Neural cell (in vitro differentiated cells): ENCODE measurements around the gene CLEC4F. TPM values are rescaled to one million over a fixed set of nuclear protein-coding genes. Genes with fewer than 3 reads are reported as not detected.

ENCODE experiments used
- H2AFZ ChIP-seq: fragments of 200-600, 300-800 bp; sonication (generic), shearing (Covaris generic); 2 replicates; pipeline ENCODE4 v1.6.0; 2014; ENCODE audit warnings: low read depth, mild to moderate bottlenecking, antibody characterized with exemption, low read length, moderate library complexity
- H3F3A ChIP-seq: fragments of 200-600 bp; shearing (Covaris generic); 2 replicates; pipeline ENCODE4 v1.6.1; 2016; ENCODE audit warnings: mild to moderate bottlenecking, moderate library complexity, mixed read lengths, antibody characterized with exemption, low read length; ENCODE audit not compliant: insufficient read depth, poor library complexity, severe bottlenecking
- H3K27ac ChIP-seq: fragments of 200-600, 300-800 bp; sonication (generic), shearing (Covaris generic); 2 replicates; pipeline ENCODE4 v1.5.1; 2014; ENCODE audit warnings: mild to moderate bottlenecking, low read length, moderate library complexity
- H3K27me3 ChIP-seq: fragments of 300-800, 200-600 bp; sonication (generic), shearing (Covaris generic); 2 replicates; pipeline ENCODE4 v1.6.0; 2014; ENCODE audit warnings: mild to moderate bottlenecking, low read depth, low read length, moderate library complexity; ENCODE audit not compliant: insufficient read depth
- H3K36me3 ChIP-seq: fragments of 300-800, 200-600 bp; sonication (generic), shearing (Covaris generic); 2 replicates; pipeline ENCODE4 v1.5.1; 2014; ENCODE audit warnings: mild to moderate bottlenecking, antibody characterized with exemption, low read length, moderate library complexity; ENCODE audit not compliant: insufficient read depth
- H3K4me2 ChIP-seq: fragments of 300-800, 200-600 bp; sonication (generic), shearing (Covaris generic); 2 replicates; pipeline ENCODE4 v1.6.0; 2014; ENCODE audit warnings: mild to moderate bottlenecking, low read length
- H3K4me3 ChIP-seq: fragments of 300-800, 200-600 bp; sonication (generic), shearing (Covaris generic); 2 replicates; pipeline ENCODE4 v1.5.1; 2014; ENCODE audit warnings: mild to moderate bottlenecking, low read length, moderate library complexity
- H3K79me2 ChIP-seq: fragments of 200-600 bp; shearing (Covaris generic); replicated peaks from 2 replicates; pipeline ENCODE4 v1.6.0; 2014; ENCODE audit warnings: mild to moderate bottlenecking, low read length, moderate library complexity; ENCODE audit not compliant: insufficient read depth
- H3K9ac ChIP-seq: fragments of 300-800, 200-600 bp; sonication (generic), shearing (Covaris generic); 2 replicates; pipeline ENCODE4 v1.6.1; 2016; ENCODE audit warnings: mild to moderate bottlenecking, low read length, mixed read lengths
- H3K9me2 ChIP-seq: fragments of 200-600 bp; shearing (Covaris generic); 2 replicates; pipeline ENCODE4 v1.6.1; 2016; ENCODE audit warnings: mild to moderate bottlenecking, low read length, mixed read lengths; ENCODE audit not compliant: insufficient read depth
- H3K9me3 ChIP-seq: fragments of 200-600, 300-800 bp; sonication (generic), shearing (Covaris generic); 2 replicates; pipeline ENCODE4 v1.6.1; 2016; ENCODE audit warnings: mild to moderate bottlenecking, mixed run types, low read length, moderate library complexity, mixed read lengths
- H4K20me1 ChIP-seq: fragments of 200-600 bp; shearing (Covaris generic); 2 replicates; pipeline ENCODE4 v1.6.1; 2016; ENCODE audit warnings: mild to moderate bottlenecking, mixed run types; ENCODE audit not compliant: insufficient read depth
- CTCF ChIP-seq: fragments of 450-650 bp; IDR thresholded peaks from 2 replicates; pipeline ENCODE4 v1.5.1; 2014; ENCODE audit warnings: antibody characterized with exemption, mild to moderate bottlenecking, moderate library complexity; ENCODE audit not compliant: poor library complexity, severe bottlenecking
- EP300 ChIP-seq: fragments of 450-650 bp; conservative IDR thresholded peaks from 2 replicates; pipeline ENCODE4 v1.6.1; 2014; ENCODE audit warnings: antibody characterized with exemption, mild to moderate bottlenecking, moderate library complexity; ENCODE audit not compliant: poor library complexity, severe bottlenecking
- EZH2 ChIP-seq: fragments of 200-600, 300-800 bp; shearing (Covaris generic), sonication (generic); IDR thresholded peaks from 2 replicates; pipeline ENCODE4 v1.6.1; 2014; ENCODE audit warnings: antibody characterized with exemption, low read length, borderline replicate concordance, mild to moderate bottlenecking; ENCODE audit not compliant: insufficient read depth, poor library complexity, severe bottlenecking
- MXI1 ChIP-seq: fragments of 450-650 bp; conservative IDR thresholded peaks from 2 replicates; pipeline ENCODE4 v1.6.1; 2014; ENCODE audit warnings: antibody characterized with exemption, mild to moderate bottlenecking; ENCODE audit not compliant: poor library complexity, severe bottlenecking
- POLR2AphosphoS5 ChIP-seq: IDR thresholded peaks from 2 replicates; pipeline ENCODE4 v1.6.1; 2012
- RAD21 ChIP-seq: fragments of 450-650 bp; conservative IDR thresholded peaks from 2 replicates; pipeline ENCODE4 v1.6.1; 2014; ENCODE audit warnings: antibody characterized with exemption, mild to moderate bottlenecking, moderate library complexity
- REST ChIP-seq: IDR thresholded peaks from 2 replicates; pipeline ENCODE4 v1.6.1; 2012; ENCODE audit warnings: borderline replicate concordance
- SMC3 ChIP-seq: fragments of 450-650 bp; conservative IDR thresholded peaks from 2 replicates; pipeline ENCODE4 v1.6.1; 2014; ENCODE audit warnings: antibody characterized with exemption, mild to moderate bottlenecking, moderate library complexity; ENCODE audit not compliant: poor library complexity
- TAF1 ChIP-seq: IDR thresholded peaks from 2 replicates; pipeline ENCODE4 v1.6.1; 2012; ENCODE audit warnings: low read depth
- polyA plus RNA-seq: library from polyadenylated mRNA; depleted of rRNA; stranded (reverse); fragments of >200 nt; gene quantifications from 2 replicates; pipeline ENCODE4 v1.2.3, GENCODE V29; 2014

The CLEC4F gene
- polyA plus RNA-seq, 1 donor from 2014 or later, result not detected

- H3K27me3 ChIP-seq, result no peaks in the 10 kb centered on the region
- H3K4me3 ChIP-seq, result no peak overlapping the region
- H3K36me3 ChIP-seq, result no peaks in the 10 kb centered on the region
- no peaks in the 10 kb centered on the region for H3K9me3 ChIP-seq
- no peak overlapping the region for H3K4me2 ChIP-seq
- no peak overlapping the region for H2AFZ ChIP-seq
- no peak overlapping the region for H3K27ac ChIP-seq
- H3K79me2 ChIP-seq, result no peaks in the 10 kb centered on the region
- H3K9me2 ChIP-seq, result no peaks in the 10 kb centered on the region
- TF ChIP-seq RAD21 (no peak), POLR2AphosphoS5 (no peak), EZH2 (no peak), TAF1 (no peak), REST (no peak), EP300 (no peak), SMC3 (no peak), CTCF (no peak), MXI1 (no peak)
- no peaks in the 10 kb centered on the region for H3F3A ChIP-seq
- H3K9ac ChIP-seq, result no peak overlapping the region
- no peaks in the 10 kb centered on the region for H4K20me1 ChIP-seq
Measured at GRCh38 chr2:70834106-70834505, 13.7 kb upstream of the CLEC4F start.

- Histone ChIP-seq H2AFZ (no peak overlapping the region), H3K36me3 (no peaks in the 10 kb centered on the region), H3K4me2 (no peak overlapping the region), H3K79me2 (no peaks in the 10 kb centered on the region), H3K9me3 (no peaks in the 10 kb centered on the region), H3K4me3 (no peak overlapping the region), H3F3A (no peaks in the 10 kb centered on the region), H3K9ac (no peak overlapping the region), H3K9me2 (no peaks in the 10 kb centered on the region), H3K27ac (no peak overlapping the region), H3K27me3 (no peaks in the 10 kb centered on the region), H4K20me1 (no peaks in the 10 kb centered on the region)
- TF ChIP-seq REST (no peak), CTCF (no peak), TAF1 (no peak), MXI1 (no peak), RAD21 (no peak), EP300 (no peak), SMC3 (no peak), EZH2 (no peak), POLR2AphosphoS5 (no peak)
Measured at GRCh38 chr2:70833246-70833645, 12.8 kb upstream of the CLEC4F start.
